ENCODE measurements around the gene SDK2. TPM values are rescaled to one million over a fixed set of nuclear protein-coding genes. Genes with fewer than 3 reads are reported as not detected.

SDK2 gene
- total RNA-seq, 1 donor from 2014 or later = 11.0 TPM

DNA sequence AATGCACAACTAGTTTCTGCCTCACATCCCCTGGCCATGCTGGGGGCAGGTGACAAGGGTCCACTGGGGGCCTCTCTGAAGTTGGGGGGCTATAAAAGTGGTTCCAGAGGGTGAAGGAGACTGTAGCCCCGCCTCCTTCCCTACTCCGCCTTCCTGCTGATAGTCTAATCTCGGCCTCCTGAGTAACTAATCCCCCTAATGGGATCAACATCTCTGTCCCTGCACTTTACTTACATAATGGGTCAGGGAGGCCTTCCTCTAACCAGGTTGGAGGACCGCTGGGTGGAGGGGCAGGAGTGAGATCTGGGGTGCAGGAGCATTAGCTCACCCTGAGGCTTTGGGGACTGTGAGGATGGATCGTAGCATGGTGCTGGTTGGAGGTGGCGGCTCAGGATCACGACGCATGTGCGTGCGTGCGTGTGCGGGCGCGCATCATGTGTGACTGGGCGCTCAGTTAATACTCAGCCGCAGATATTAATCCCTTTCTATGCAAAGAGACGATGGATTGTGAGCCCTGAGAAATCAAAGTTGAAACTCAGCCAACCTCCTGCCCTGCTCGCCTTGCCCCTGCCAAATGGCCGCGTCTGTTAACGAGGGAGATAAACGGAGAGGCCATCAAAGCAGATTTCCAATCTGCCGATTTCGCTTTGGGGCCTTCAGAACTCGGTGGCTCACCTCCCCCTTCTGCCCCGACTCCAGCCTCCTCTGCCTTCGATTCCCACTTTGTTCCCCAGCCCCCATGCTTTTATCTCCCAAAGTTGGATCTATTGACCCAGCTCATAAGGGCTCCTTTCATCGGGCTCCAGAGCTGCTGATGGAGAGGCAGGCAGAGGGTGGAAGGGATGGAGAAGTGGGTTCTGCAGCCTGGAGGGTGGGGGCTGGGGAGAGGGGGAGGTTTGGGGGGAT lies 107.3 kb downstream of the SDK2 start:
- Histone ChIP-seq H3K9ac (ENCODE audit: low read depth in 1 of 3, low read length in 3 of 3) (no peak overlapping the region), H3K4me3 (ENCODE audit: low read length in 3 of 3) (no peak overlapping the region), H3K4me1 (ENCODE audit: control insufficient read depth in 3 of 3, insufficient read depth in 3 of 3, low read length in 3 of 3) (peaks cover 0 to 4% (median 0%) of the 10 kb centered on the region in 3 donors), H3K9me3 (ENCODE audit: control insufficient read depth in 3 of 3, low read length in 3 of 3) (no peaks in the 10 kb centered on the region), H3K27ac (ENCODE audit: low read depth, low read length) (no peak overlapping the region), H3K27me3 (ENCODE audit: control insufficient read depth in 3 of 3, insufficient read depth in 3 of 3, low read length in 3 of 3) (peaks cover 0 to 24% (median 7%) of the 10 kb centered on the region in 3 donors), H3K36me3 (ENCODE audit: control insufficient read depth in 3 of 3, insufficient read depth in 3 of 3, low read length in 3 of 3) (no peaks in the 10 kb centered on the region)

DNA sequence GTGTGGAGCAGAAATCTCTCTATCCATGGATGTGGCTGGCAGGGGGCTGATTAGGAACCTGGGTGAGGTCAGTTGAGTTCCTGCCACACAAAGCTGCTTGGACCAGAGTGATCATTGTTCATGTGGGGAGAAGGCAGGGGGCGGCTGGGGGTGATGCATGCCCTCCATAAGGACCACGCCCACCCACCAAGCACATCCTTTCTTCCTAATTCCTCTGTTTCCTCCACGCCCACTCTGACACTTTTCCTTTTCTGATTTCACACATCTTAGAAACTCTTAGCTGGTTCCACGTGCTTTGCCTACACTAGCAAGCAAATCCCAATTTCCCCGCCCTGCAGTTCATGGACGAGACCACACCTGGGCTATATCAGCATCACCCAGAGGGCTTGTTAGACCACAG lies 108.5 kb downstream of the SDK2 start:
- Histone ChIP-seq H3K27ac (ENCODE audit: low read depth, low read length) (no peak overlapping the region), H3K9me3 (ENCODE audit: control insufficient read depth in 3 of 3, low read length in 3 of 3) (no peaks in the 10 kb centered on the region), H3K36me3 (ENCODE audit: control insufficient read depth in 3 of 3, insufficient read depth in 3 of 3, low read length in 3 of 3) (no peaks in the 10 kb centered on the region), H3K4me3 (ENCODE audit: low read length in 3 of 3) (no peak overlapping the region), H3K9ac (ENCODE audit: low read depth in 1 of 3, low read length in 3 of 3) (no peak overlapping the region), H3K4me1 (ENCODE audit: control insufficient read depth in 3 of 3, insufficient read depth in 3 of 3, low read length in 3 of 3) (peaks cover 0 to 4% (median 0%) of the 10 kb centered on the region in 3 donors), H3K27me3 (ENCODE audit: control insufficient read depth in 3 of 3, insufficient read depth in 3 of 3, low read length in 3 of 3) (peaks cover 0 to 25% (median 4%) of the 10 kb centered on the region in 3 donors)

DNA sequence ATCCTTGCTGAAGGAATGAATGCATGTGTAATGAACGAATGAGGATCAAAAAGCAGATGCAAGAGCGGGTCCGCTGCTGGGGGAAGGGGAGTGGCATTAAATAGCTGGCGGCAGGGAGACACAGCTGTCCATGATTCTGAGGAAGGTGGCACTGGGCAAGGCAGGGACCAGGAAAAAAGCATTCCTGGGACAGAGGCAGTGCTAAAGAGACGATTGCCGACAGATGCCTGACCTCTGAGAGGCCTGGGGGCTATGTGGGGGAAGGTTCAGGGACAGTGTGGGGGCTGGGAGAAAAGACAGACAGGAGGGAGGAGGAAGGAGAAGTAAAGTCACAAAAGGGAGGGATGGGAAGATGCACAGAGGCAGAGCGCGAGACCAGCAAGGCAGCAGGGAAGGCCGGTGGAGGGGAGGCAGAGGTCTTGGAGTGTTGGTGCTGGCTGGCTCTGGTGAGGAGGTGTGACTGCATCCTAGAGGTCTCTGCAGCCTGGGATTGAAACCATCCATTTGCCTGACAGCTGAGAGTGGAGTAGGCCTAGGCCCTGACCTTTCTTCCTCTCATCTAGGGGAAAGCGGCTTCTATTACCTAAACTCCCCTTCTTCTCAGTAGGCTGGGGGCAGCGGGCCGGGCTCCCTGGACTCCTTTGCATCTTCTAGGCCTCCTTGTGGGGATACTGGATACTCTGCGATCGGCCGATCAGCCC lies 109.9 kb downstream of the SDK2 start:
- no peaks in the 10 kb centered on the region for H3K36me3 ChIP-seq (ENCODE audit: control insufficient read depth in 3 of 3, insufficient read depth in 3 of 3, low read length in 3 of 3)
- H3K9me3 ChIP-seq (ENCODE audit: control insufficient read depth in 3 of 3, low read length in 3 of 3) = no peaks in the 10 kb centered on the region
- peaks cover 0 to 34% (median 3%) of the 10 kb centered on the region in 3 donors for H3K27me3 ChIP-seq (ENCODE audit: control insufficient read depth in 3 of 3, insufficient read depth in 3 of 3, low read length in 3 of 3)
- H3K27ac ChIP-seq (ENCODE audit: low read depth, low read length) = no peak overlapping the region
- H3K9ac ChIP-seq (ENCODE audit: low read depth in 1 of 3, low read length in 3 of 3) = no peak overlapping the region
- no peak overlapping the region for H3K4me3 ChIP-seq (ENCODE audit: low read length in 3 of 3)
- peaks cover 0 to 4% (median 0%) of the 10 kb centered on the region in 3 donors for H3K4me1 ChIP-seq (ENCODE audit: control insufficient read depth in 3 of 3, insufficient read depth in 3 of 3, low read length in 3 of 3)

DNA sequence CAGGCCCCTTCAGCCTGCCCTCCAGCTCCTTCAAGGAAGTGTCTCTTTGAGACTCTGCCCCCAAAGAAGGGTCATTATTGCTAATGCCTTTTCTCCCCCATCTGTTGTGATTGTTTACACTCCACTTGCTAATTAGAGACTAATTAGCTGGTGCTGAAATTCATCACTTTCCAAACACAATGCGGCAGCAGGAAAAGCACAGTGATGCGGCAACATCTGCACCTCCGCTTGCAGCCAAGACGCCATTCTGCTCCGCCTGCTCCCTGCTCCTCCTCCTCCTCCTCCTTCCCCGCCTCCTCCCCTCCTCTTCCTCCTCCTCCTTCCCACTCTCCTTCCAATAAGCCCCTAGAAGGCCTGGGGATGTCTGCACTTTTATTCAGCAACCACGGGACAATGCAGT lies 110.5 kb downstream of the SDK2 start:
- no peak overlapping the region for H3K27ac ChIP-seq (ENCODE audit: low read depth, low read length)
- no peak overlapping the region for H3K4me3 ChIP-seq (ENCODE audit: low read length in 3 of 3)
- H3K27me3 ChIP-seq (ENCODE audit: control insufficient read depth in 3 of 3, insufficient read depth in 3 of 3, low read length in 3 of 3) = peaks cover 0 to 34% (median 1%) of the 10 kb centered on the region in 3 donors
- H3K9ac ChIP-seq (ENCODE audit: low read depth in 1 of 3, low read length in 3 of 3) = no peak overlapping the region
- H3K9me3 ChIP-seq (ENCODE audit: control insufficient read depth in 3 of 3, low read length in 3 of 3) = no peaks in the 10 kb centered on the region
- H3K36me3 ChIP-seq (ENCODE audit: control insufficient read depth in 3 of 3, insufficient read depth in 3 of 3, low read length in 3 of 3) = no peaks in the 10 kb centered on the region
- peaks cover 0 to 4% (median 0%) of the 10 kb centered on the region in 3 donors for H3K4me1 ChIP-seq (ENCODE audit: control insufficient read depth in 3 of 3, insufficient read depth in 3 of 3, low read length in 3 of 3)

DNA sequence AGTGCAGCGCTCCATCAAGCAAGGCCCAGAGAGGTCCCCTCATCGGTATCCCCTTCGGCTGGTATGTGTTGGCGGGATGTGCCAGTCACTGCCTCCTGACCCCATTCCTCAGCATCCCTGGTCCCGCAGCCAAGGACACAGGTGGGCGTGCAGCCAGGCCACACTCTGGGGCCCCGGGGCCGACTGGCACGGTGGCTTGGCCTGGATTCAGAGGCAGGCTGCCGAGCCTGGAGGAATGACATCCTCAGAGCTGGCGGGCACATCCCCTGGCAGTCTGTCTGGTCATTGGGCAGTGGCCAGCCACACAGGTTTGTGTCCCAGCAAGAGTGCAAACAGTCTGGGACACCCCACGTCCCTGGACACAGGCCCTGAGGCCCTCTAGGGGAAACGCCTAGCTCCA lies 111.1 kb downstream of the SDK2 start:
- Histone ChIP-seq H3K4me3 (ENCODE audit: low read length in 3 of 3) (no peak overlapping the region), H3K4me1 (ENCODE audit: control insufficient read depth in 3 of 3, insufficient read depth in 3 of 3, low read length in 3 of 3) (peaks cover 0 to 4% (median 0%) of the 10 kb centered on the region in 3 donors), H3K27ac (ENCODE audit: low read depth, low read length) (no peak overlapping the region), H3K36me3 (ENCODE audit: control insufficient read depth in 3 of 3, insufficient read depth in 3 of 3, low read length in 3 of 3) (no peaks in the 10 kb centered on the region), H3K27me3 (ENCODE audit: control insufficient read depth in 3 of 3, insufficient read depth in 3 of 3, low read length in 3 of 3) (peaks cover 0 to 36% (median 3%) of the 10 kb centered on the region in 3 donors), H3K9me3 (ENCODE audit: control insufficient read depth in 3 of 3, low read length in 3 of 3) (no peaks in the 10 kb centered on the region), H3K9ac (ENCODE audit: low read depth in 1 of 3, low read length in 3 of 3) (no peak overlapping the region)

DNA sequence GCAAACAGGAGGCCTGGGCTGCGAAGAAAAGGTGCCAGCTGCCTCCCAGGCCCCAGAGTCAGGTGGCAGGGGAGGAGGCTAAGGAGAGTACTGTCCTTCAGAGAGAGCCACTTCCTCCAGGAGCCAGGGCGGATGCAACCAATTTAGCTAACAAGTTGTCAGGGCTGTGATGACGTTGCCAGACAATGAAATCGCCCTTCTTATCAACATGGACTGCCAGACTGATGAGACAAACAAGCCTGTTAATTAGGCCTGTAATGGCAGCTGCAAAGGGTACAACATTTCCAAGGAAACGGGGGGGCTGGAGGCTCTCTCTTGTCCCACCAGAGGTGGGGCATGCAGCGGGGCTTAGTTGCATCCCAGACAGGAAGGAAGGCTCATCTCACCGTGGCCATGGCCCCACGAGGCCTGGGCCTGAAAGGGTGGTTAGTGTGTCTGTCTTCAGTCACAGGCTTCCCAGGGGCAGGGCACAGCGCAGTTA lies 111.8 kb downstream of the SDK2 start:
- Histone ChIP-seq H3K36me3 (ENCODE audit: control insufficient read depth in 3 of 3, insufficient read depth in 3 of 3, low read length in 3 of 3) (no peaks in the 10 kb centered on the region), H3K4me1 (ENCODE audit: control insufficient read depth in 3 of 3, insufficient read depth in 3 of 3, low read length in 3 of 3) (peaks cover 0 to 4% (median 0%) of the 10 kb centered on the region in 3 donors), H3K9ac (ENCODE audit: low read depth in 1 of 3, low read length in 3 of 3) (no peak overlapping the region), H3K27ac (ENCODE audit: low read depth, low read length) (no peak overlapping the region), H3K4me3 (ENCODE audit: low read length in 3 of 3) (no peak overlapping the region), H3K27me3 (ENCODE audit: control insufficient read depth in 3 of 3, insufficient read depth in 3 of 3, low read length in 3 of 3) (peaks cover 0 to 36% (median 3%) of the 10 kb centered on the region in 3 donors), H3K9me3 (ENCODE audit: control insufficient read depth in 3 of 3, low read length in 3 of 3) (no peaks in the 10 kb centered on the region)

DNA sequence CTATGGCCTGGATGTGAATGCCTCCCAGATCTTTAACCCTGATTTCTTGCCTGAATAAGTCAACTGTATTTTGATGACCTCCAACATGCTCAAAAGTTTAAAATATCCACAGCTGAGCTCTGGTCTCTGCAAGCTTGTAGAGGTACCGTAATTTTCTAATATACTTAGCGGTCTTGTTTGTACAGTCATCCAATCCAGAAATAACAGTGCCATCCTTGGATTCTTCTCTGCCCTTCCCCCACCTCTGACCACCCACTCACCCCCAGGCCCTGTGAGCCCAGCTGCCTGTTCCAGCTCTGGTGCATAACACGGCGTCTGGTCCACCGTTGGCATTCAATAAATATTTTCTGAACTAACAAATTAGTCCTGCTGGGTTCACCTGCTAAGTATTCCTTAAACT lies 113.1 kb downstream of the SDK2 start:
- peaks cover 0 to 25% (median 6%) of the 10 kb centered on the region in 3 donors for H3K27me3 ChIP-seq (ENCODE audit: control insufficient read depth in 3 of 3, insufficient read depth in 3 of 3, low read length in 3 of 3)
- H3K36me3 ChIP-seq (ENCODE audit: control insufficient read depth in 3 of 3, insufficient read depth in 3 of 3, low read length in 3 of 3) = no peaks in the 10 kb centered on the region
- no peaks in the 10 kb centered on the region for H3K9me3 ChIP-seq (ENCODE audit: control insufficient read depth in 3 of 3, low read length in 3 of 3)
- H3K9ac ChIP-seq (ENCODE audit: low read depth in 1 of 3, low read length in 3 of 3) = no peak overlapping the region
- H3K4me1 ChIP-seq (ENCODE audit: control insufficient read depth in 3 of 3, insufficient read depth in 3 of 3, low read length in 3 of 3) = peaks cover 0 to 4% (median 0%) of the 10 kb centered on the region in 3 donors
- no peak overlapping the region for H3K27ac ChIP-seq (ENCODE audit: low read depth, low read length)
- H3K4me3 ChIP-seq (ENCODE audit: low read length in 3 of 3) = no peak overlapping the region

DNA sequence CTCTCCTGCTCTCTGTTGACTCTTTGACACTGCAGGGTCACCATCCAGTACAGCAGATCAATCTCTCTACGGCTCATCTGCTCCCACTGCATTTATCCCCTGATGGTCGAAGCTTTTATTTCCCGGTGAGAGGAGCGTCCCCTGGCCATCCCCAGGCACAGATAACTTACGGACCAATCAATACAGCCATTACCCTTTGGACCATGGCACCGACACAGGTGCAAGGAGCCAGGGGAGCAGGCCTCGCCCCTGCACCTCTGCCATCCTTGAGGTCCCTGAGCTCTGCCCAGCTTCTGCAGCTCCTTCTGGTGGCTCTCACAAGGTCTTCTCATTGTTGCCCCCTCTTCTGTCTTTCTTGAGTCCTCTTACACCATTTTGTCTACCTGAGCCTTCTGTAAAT lies 115.6 kb downstream of the SDK2 start:
- no peak overlapping the region for H3K4me3 ChIP-seq (ENCODE audit: low read length in 3 of 3)
- H3K27ac ChIP-seq (ENCODE audit: low read depth, low read length) = no peak overlapping the region
- H3K9me3 ChIP-seq (ENCODE audit: control insufficient read depth in 3 of 3, low read length in 3 of 3) = no peaks in the 10 kb centered on the region
- H3K9ac ChIP-seq (ENCODE audit: low read depth in 1 of 3, low read length in 3 of 3) = no peak overlapping the region
- peaks cover 0 to 4% (median 0%) of the 10 kb centered on the region in 3 donors for H3K4me1 ChIP-seq (ENCODE audit: control insufficient read depth in 3 of 3, insufficient read depth in 3 of 3, low read length in 3 of 3)
- H3K27me3 ChIP-seq (ENCODE audit: control insufficient read depth in 3 of 3, insufficient read depth in 3 of 3, low read length in 3 of 3) = peaks cover 0 to 28% (median 6%) of the 10 kb centered on the region in 3 donors
- no peaks in the 10 kb centered on the region for H3K36me3 ChIP-seq (ENCODE audit: control insufficient read depth in 3 of 3, insufficient read depth in 3 of 3, low read length in 3 of 3)

DNA sequence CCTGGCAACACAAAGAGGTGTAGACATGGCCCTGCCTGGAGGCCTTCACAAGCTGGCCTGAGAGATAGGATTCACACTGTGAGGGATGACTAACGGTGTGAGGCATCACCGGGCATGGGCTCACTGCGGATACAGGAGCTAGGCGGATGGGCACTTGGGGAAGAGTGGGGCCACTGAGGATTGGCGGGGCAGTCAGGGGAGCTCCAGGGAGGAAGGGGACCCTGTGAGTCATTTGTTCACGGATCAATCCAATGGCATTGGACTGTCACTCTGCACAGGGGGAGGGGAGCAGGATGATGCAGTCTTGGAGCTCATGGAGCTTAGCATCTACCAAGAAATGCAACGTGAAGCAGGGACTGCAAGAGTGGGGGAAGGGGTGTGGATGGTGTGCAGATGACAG lies 117.3 kb downstream of the SDK2 start:
- no peaks in the 10 kb centered on the region for H3K9me3 ChIP-seq (ENCODE audit: control insufficient read depth in 3 of 3, low read length in 3 of 3)
- no peaks in the 10 kb centered on the region for H3K36me3 ChIP-seq (ENCODE audit: control insufficient read depth in 3 of 3, insufficient read depth in 3 of 3, low read length in 3 of 3)
- no peak overlapping the region for H3K4me3 ChIP-seq (ENCODE audit: low read length in 3 of 3)
- no peaks in the 10 kb centered on the region for H3K4me1 ChIP-seq (ENCODE audit: control insufficient read depth in 3 of 3, insufficient read depth in 3 of 3, low read length in 3 of 3)
- no peak overlapping the region for H3K27ac ChIP-seq (ENCODE audit: low read depth, low read length)
- H3K9ac ChIP-seq (ENCODE audit: low read depth in 1 of 3, low read length in 3 of 3) = no peak overlapping the region
- peaks cover 0 to 28% (median 6%) of the 10 kb centered on the region in 3 donors for H3K27me3 ChIP-seq (ENCODE audit: control insufficient read depth in 3 of 3, insufficient read depth in 3 of 3, low read length in 3 of 3)

Data from skeletal muscle tissue (tissue), 4 donors.